ENCODE measurements around the gene TMEM8B.

TMEM8B gene

GRCh38 chr9:35914301-35914807 lies 85.3 kb downstream of the TMEM8B start:
- no peak for TF ChIP-seq CTCF (IDR thresholded peaks at IDR 0.05; ENCODE audit: low read depth, low read length)
- DNase-seq (ENCODE audit: low read depth in 2 of 2) = peak; percentile 42 to 70
- no peak overlapping the region for H3K4me3 ChIP-seq (replicated peaks in 1 of 2; ENCODE audit: low read depth in 2 of 2, low read length in 2 of 2)
